ENCODE measurements around the gene C2CD4C.
"Not testable (repeated sequence)": the region's sequence is repeated elsewhere in the genome, so short reads cannot be mapped to it uniquely, and the experiment has no call there.

The C2CD4C gene

GRCh38 chr19:408902-409515, at the start of gene C2CD4C:
TSS of gene C2CD4C (minus strand) at chr19:409147. CDS start at chr19:408361, 786 bp downstream.
- no peak for DNase-seq (ENCODE audit: low read depth in 2 of 2)

- DNase-seq (ENCODE audit: low read depth in 2 of 2), result no peak
Measured at GRCh38 chr19:458091-459042, 49.4 kb upstream of the C2CD4C start.

- no peak for DNase-seq (ENCODE audit: low read depth in 2 of 2)
Measured at GRCh38 chr19:457636-458035, 48.7 kb upstream of the C2CD4C start.

GRCh38 chr19:456547-457110, 47.7 kb upstream of the C2CD4C start:
- no peak for DNase-seq (ENCODE audit: low read depth in 2 of 2)

- DNase-seq (ENCODE audit: low read depth in 2 of 2), result no peak
Measured at GRCh38 chr19:455851-456546, 47.1 kb upstream of the C2CD4C start.

GRCh38 chr19:455031-455705, 46.2 kb upstream of the C2CD4C start:
- no peak for DNase-seq (ENCODE audit: low read depth in 2 of 2)

GRCh38 chr19:453606-454005, 44.7 kb upstream of the C2CD4C start:
- no peak for DNase-seq (ENCODE audit: low read depth in 2 of 2)

GRCh38 chr19:452829-453228, 43.9 kb upstream of the C2CD4C start:
- no peak for DNase-seq (ENCODE audit: low read depth in 2 of 2)

- not testable (repeated sequence) for DNase-seq (ENCODE audit: low read depth in 2 of 2)
Measured at GRCh38 chr19:450912-451481, 42.0 kb upstream of the C2CD4C start.

- no peak for DNase-seq (ENCODE audit: low read depth in 2 of 2)
Measured at GRCh38 chr19:449916-450315, 41.0 kb upstream of the C2CD4C start.

- no peak for DNase-seq (ENCODE audit: low read depth in 2 of 2)
Measured at GRCh38 chr19:447816-448560, 39.0 kb upstream of the C2CD4C start.

GRCh38 chr19:447064-447426, 38.1 kb upstream of the C2CD4C start:
- no peak for DNase-seq (ENCODE audit: low read depth in 2 of 2)

- no peak for DNase-seq (ENCODE audit: low read depth in 2 of 2)
Measured at GRCh38 chr19:444677-445210, 35.8 kb upstream of the C2CD4C start.

- DNase-seq (ENCODE audit: low read depth in 2 of 2), result no peak
Measured at GRCh38 chr19:443005-443404, 34.1 kb upstream of the C2CD4C start.

- DNase-seq (ENCODE audit: low read depth in 2 of 2), result no peak
Measured at GRCh38 chr19:442085-442484, 33.1 kb upstream of the C2CD4C start.

GRCh38 chr19:441213-441836, 32.4 kb upstream of the C2CD4C start:
- DNase-seq (ENCODE audit: low read depth in 2 of 2), result no peak

GRCh38 chr19:440391-441212, 31.7 kb upstream of the C2CD4C start:
- DNase-seq (ENCODE audit: low read depth in 2 of 2), result no peak

GRCh38 chr19:439167-439900, 30.4 kb upstream of the C2CD4C start:
- DNase-seq (ENCODE audit: low read depth in 2 of 2), result no peak
